Colonic mucosa (tissue), 4 donors: ENCODE measurements around the gene WNK1. TPM values are rescaled to one million over a fixed set of nuclear protein-coding genes. Genes with fewer than 3 reads are reported as not detected.

Source experiments
- DNase-seq: peaks from one replicate; pipeline ENCODE4 v3.0.0-alpha.2; 2020
- H3K27ac ChIP-seq: fragments of 200-600 bp; one replicate; pipeline ENCODE4 v1.8.0; 2021
- H3K27me3 ChIP-seq: fragments of 200-600 bp; one replicate; pipeline ENCODE4 v1.8.0; 2021
- H3K36me3 ChIP-seq: fragments of 200-600 bp; one replicate; pipeline ENCODE4 v1.8.0; 2021
- H3K4me1 ChIP-seq: fragments of 200-600 bp; one replicate; pipeline ENCODE4 v1.8.0; 2021; ENCODE audit warnings: mild to moderate bottlenecking
- H3K4me3 ChIP-seq: fragments of 200-600 bp; one replicate; pipeline ENCODE4 v1.8.0; 2021
- H3K9ac ChIP-seq, 2 donors: one replicate each; pipeline ENCODE4 v1.7.0; 2013; ENCODE audit warnings: control low read depth in 2 of 2, low read depth in 2 of 2, low read length in 2 of 2
- H3K9me3 ChIP-seq: fragments of 200-600 bp; one replicate; pipeline ENCODE4 v1.8.0; 2021
- CTCF ChIP-seq: fragments of 200-600 bp; IDR thresholded peaks from one replicate; pipeline ENCODE4 v1.8.0; 2022; ENCODE audit warnings: antibody characterized with exemption, mild to moderate bottlenecking
- intact Hi-C: fragments of 100-400 bp; cut with DNase I; formaldehyde crosslinking; loops from one replicate; pipeline ENCODE4 v1.14.1; 2022
- total RNA-seq, 2 donors: library from RNA; stranded (reverse); fragmentation: NEBNext Ultra II Directional in 1 of 2; extraction: Animal tissue kit (Norgen Biotek cat#: 25700) in 1 of 2; gene quantifications; one replicate each; pipeline ENCODE4 v1.2.1, GENCODE V29; 2021
- donor health status: healthy.
- donor health status: DM: no; HTN: no; CAD: no.
- donor health status: DM: no; HTN: no; CAD: no.

The WNK1 gene
- total RNA-seq, 2 donors from 2014 or later = 81.8 to 85.8 TPM

GRCh38 chr12:777550-778047 is 25.2 kb downstream of the WNK1 start:
- intact Hi-C loops = no loop called here
- no peak overlapping the region for H3K9ac ChIP-seq
- peaks cover 9% of the 10 kb centered on the region for H3K4me1 ChIP-seq

GRCh38 chr12:778615-779014 is 26.2 kb downstream of the WNK1 start:
- no peak overlapping the region for H3K9ac ChIP-seq
- H3K27me3 ChIP-seq = no peaks in the 10 kb centered on the region
- no peak overlapping the region for H3K4me3 ChIP-seq
- intact Hi-C loops = no loop called here
- no peak overlapping the region for H3K27ac ChIP-seq
- no peaks in the 10 kb centered on the region for H3K9me3 ChIP-seq
- H3K4me1 ChIP-seq = peaks cover 9% of the 10 kb centered on the region
- no peak for DNase-seq
- no peaks in the 10 kb centered on the region for H3K36me3 ChIP-seq
- no peak for TF ChIP-seq CTCF

More at GRCh38 chr12:777550-778047, 25.2 kb downstream of the WNK1 start:
- no peak overlapping the region for H3K4me3 ChIP-seq
- H3K9me3 ChIP-seq = no peaks in the 10 kb centered on the region
- no peak for TF ChIP-seq CTCF
- no peaks in the 10 kb centered on the region for H3K36me3 ChIP-seq
- DNase-seq = no peak
- no peak overlapping the region for H3K27ac ChIP-seq
- no peaks in the 10 kb centered on the region for H3K27me3 ChIP-seq

- Histone ChIP-seq H3K36me3 (no peaks in the 10 kb centered on the region), H3K27ac (no peak overlapping the region), H3K27me3 (no peaks in the 10 kb centered on the region), H3K4me3 (no peak overlapping the region), H3K9ac (no peak overlapping the region), H3K9me3 (no peaks in the 10 kb centered on the region), H3K4me1 (peaks cover 9% of the 10 kb centered on the region)
- no peak for TF ChIP-seq CTCF
- intact Hi-C loops = no loop called here
- no peak for DNase-seq
Measured at GRCh38 chr12:779745-780734, 27.7 kb downstream of the WNK1 start.

- no peak for TF ChIP-seq CTCF
- Histone ChIP-seq H3K27me3 (no peaks in the 10 kb centered on the region), H3K4me3 (no peak overlapping the region), H3K27ac (no peak overlapping the region), H3K9me3 (no peaks in the 10 kb centered on the region), H3K9ac (no peak overlapping the region), H3K4me1 (peaks cover 9% of the 10 kb centered on the region), H3K36me3 (no peaks in the 10 kb centered on the region)
- intact Hi-C loops = no loop called here
- no peak for DNase-seq
Measured at GRCh38 chr12:780750-781379, 28.5 kb downstream of the WNK1 start.

- H3K9ac ChIP-seq = no peak overlapping the region
- H3K4me3 ChIP-seq = no peak overlapping the region
- no peak overlapping the region for H3K27ac ChIP-seq
- no peaks in the 10 kb centered on the region for H3K9me3 ChIP-seq
- H3K4me1 ChIP-seq = no peaks in the 10 kb centered on the region
- H3K36me3 ChIP-seq = no peaks in the 10 kb centered on the region
- H3K27me3 ChIP-seq = no peaks in the 10 kb centered on the region
- no peak for TF ChIP-seq CTCF
- intact Hi-C loops = no loop called here
- DNase-seq = no peak
Measured at GRCh38 chr12:785706-786105, 33.3 kb downstream of the WNK1 start.
